ENCODE results near the gene PCDHGA1. TPM values are rescaled to one million over a fixed set of nuclear protein-coding genes. Genes with fewer than 3 reads are reported as not detected.
A peak's percentile ranks its signal among the peaks of the same experiment; 100 is the strongest.

Gene PCDHGA1
- total RNA-seq, 2 donors from 2014 or later = 0.33 to 0.78 TPM

- Histone ChIP-seq H3K27ac (no peak overlapping the region), H3K4me1 (peaks cover 24% of the 10 kb centered on the region), H3K4me3 (no peak overlapping the region), H3K9me3 (no peaks in the 10 kb centered on the region), H3K36me3 (replicated peaks in 1 of 2; ENCODE audit: insufficient read depth in 1 of 2, low read depth in 2 of 2) (peaks cover 0 to 13% of the 10 kb centered on the region in 2 donors), H3K27me3 (no peaks in the 10 kb centered on the region)
- WGBS, 2 donors = 90 to 92% methylated on average over 3 of the region's 3 CpGs
- intact Hi-C loops (cut with DNase I) = loop anchor here (10.0 kb wide), 1 partner anchor 100 kb away; the partner anchor contains the start of genes PCDHGA10 and PCDHGB7
- TF ChIP-seq, protein P1, sequence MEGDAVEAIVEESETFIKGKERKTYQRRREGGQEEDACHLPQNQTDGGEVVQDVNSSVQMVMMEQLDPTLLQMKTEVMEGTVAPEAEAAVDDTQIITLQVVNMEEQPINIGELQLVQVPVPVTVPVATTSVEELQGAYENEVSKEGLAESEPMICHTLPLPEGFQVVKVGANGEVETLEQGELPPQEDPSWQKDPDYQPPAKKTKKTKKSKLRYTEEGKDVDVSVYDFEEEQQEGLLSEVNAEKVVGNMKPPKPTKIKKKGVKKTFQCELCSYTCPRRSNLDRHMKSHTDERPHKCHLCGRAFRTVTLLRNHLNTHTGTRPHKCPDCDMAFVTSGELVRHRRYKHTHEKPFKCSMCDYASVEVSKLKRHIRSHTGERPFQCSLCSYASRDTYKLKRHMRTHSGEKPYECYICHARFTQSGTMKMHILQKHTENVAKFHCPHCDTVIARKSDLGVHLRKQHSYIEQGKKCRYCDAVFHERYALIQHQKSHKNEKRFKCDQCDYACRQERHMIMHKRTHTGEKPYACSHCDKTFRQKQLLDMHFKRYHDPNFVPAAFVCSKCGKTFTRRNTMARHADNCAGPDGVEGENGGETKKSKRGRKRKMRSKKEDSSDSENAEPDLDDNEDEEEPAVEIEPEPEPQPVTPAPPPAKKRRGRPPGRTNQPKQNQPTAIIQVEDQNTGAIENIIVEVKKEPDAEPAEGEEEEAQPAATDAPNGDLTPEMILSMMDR (IDR thresholded peaks at IDR 0.05) = no peak
- TF ChIP-seq POLR2A (IDR thresholded peaks at IDR 0.05) = no peak
- no peak for ATAC-seq
- no peak for DNase-seq
Measured at GRCh38 chr5:141515141-141515540, 184.8 kb downstream of the PCDHGA1 start.

DNA sequence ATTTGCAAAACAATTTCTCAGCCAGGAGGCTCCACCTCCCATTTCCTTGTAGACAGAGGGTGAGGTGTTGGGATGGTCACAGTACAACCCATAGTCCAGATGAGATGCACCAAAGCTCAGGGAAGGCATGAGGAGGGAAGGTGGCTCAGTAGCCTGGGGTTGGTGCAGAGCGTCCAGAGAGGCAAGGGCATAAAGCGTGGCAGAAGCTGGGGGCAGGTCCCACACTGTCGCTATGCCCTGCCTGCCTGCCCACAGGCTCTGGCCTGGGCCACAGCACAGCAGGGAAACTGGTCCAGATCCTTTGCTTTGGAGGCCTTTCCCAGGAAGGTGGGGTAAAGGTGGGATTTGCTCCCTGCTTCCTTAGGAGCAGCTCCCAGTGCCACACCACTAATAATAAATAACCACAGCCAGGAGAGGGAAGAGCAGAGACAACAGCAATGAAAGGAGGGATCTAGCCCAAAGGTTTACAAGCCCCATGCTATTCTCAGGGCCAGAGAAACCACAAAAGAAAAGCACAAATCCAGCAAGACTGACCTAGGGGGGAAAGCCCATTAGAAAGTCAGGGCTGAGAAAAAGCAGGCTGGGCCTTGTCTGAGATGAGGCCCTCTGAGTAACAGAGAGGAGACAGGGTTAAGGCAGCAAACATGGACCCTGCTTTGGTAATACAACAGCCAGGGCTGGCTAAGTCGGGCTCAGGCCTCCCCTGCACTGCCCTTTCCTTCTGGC, 185.8 kb downstream of the PCDHGA1 start:
- WGBS, 2 donors = 85 to 89% methylated on average over 4 of the region's 4 CpGs
- H3K27me3 ChIP-seq = no peaks in the 10 kb centered on the region
- peaks cover 26% of the 10 kb centered on the region for H3K4me1 ChIP-seq
- intact Hi-C loops (cut with DNase I) = loop anchor here (10.0 kb wide), 1 partner anchor 101 kb away; the partner anchor contains the start of genes PCDHGA10 and PCDHGB7
- no peak overlapping the region for H3K4me3 ChIP-seq
- H3K9me3 ChIP-seq = no peaks in the 10 kb centered on the region
- no peak for DNase-seq
- H3K36me3 ChIP-seq (replicated peaks in 1 of 2; ENCODE audit: insufficient read depth in 1 of 2, low read depth in 2 of 2) = peaks cover 0 to 13% of the 10 kb centered on the region in 2 donors
- TF ChIP-seq POLR2A (IDR thresholded peaks at IDR 0.05) = no peak
- TF ChIP-seq, protein P1 (IDR thresholded peaks at IDR 0.05) = no peak
- H3K27ac ChIP-seq = peak overlapping the region in 1 of 4 donors; percentile 3
- ATAC-seq = no peak

DNA sequence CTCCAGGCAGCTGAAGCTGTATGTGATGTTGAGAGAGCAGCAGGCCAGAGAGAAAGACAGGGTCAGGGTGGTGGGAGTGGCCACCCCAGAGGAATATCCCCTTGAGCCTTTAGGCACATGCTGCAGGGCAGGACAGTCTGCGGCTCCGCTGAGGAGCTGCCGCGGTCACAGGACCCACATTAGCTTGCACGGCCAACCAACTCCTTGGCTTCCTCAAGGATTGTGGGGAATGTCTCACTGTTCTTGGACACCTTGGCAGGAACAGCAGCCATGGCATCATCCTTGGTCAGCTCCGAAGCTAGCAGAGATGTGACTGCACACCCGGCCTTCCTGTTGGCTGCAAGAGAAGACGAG, 186.3 kb downstream of the PCDHGA1 start:
- WGBS, 2 donors = 81 to 89% methylated on average over 8 of the region's 8 CpGs
- H3K27ac ChIP-seq = peak overlapping the region in 1 of 4 donors; percentile 3

DNA sequence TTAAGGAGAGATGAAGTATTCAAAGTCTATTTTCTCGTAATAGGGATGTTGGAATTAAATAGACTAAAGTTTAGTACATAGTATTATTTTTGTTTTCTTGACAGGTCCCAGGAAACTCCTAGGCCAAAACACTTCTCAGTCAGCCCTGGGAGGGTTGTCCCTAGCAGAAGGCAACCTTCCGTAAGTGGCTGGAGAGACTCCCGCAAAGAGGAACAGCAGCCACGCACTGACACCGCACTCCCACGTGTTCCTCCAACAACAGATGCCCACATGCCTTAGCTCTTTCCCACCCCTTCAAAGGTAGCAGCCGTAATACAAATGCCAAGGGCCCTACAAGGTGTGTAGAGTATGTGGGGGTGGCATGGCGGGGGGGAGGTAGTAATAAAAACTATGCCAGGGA, 187.0 kb downstream of the PCDHGA1 start:
- H3K27me3 ChIP-seq = no peaks in the 10 kb centered on the region
- ATAC-seq = no peak
- H3K36me3 ChIP-seq (replicated peaks in 1 of 2; ENCODE audit: insufficient read depth in 1 of 2, low read depth in 2 of 2) = peaks cover 0 to 13% of the 10 kb centered on the region in 2 donors
- peaks cover 28% of the 10 kb centered on the region for H3K4me1 ChIP-seq
- H3K27ac ChIP-seq = no peak overlapping the region
- intact Hi-C loops (cut with DNase I) = loop anchor here (10.0 kb wide), 1 partner anchor 103 kb away; the partner anchor contains the start of genes PCDHGA10 and PCDHGB7
- TF ChIP-seq, protein P1 (IDR thresholded peaks at IDR 0.05) = no peak
- TF ChIP-seq POLR2A (IDR thresholded peaks at IDR 0.05) = no peak
- no peaks in the 10 kb centered on the region for H3K9me3 ChIP-seq
- no peak overlapping the region for H3K4me3 ChIP-seq
- 73 to 87% methylated on average over 8 of the region's 8 CpGs for WGBS, 2 donors
- no peak for DNase-seq

More for the DNA sequence above, 186.3 kb downstream of the PCDHGA1 start:
- Histone ChIP-seq H3K4me3 (no peak overlapping the region), H3K9me3 (no peaks in the 10 kb centered on the region), H3K27me3 (no peaks in the 10 kb centered on the region), H3K4me1 (peaks cover 32% of the 10 kb centered on the region), H3K36me3 (replicated peaks in 1 of 2; ENCODE audit: insufficient read depth in 1 of 2, low read depth in 2 of 2) (peaks cover 0 to 13% of the 10 kb centered on the region in 2 donors)
- no peak for ATAC-seq
- intact Hi-C loops (cut with DNase I) = loop anchor here (10.0 kb wide), 1 partner anchor 102 kb away; the partner anchor contains the start of genes PCDHGA10 and PCDHGB7
- no peak for DNase-seq
- no peak for TF ChIP-seq POLR2A (IDR thresholded peaks at IDR 0.05)
- TF ChIP-seq, protein P1 (IDR thresholded peaks at IDR 0.05) = no peak

All from body of pancreas (tissue), 4 donors.